Upper lobe of right lung (tissue), 1 donor: ENCODE data around the gene PPIL1. TPM values are rescaled to one million over a fixed set of nuclear protein-coding genes. Genes with fewer than 3 reads are reported as not detected.
A peak's percentile ranks its signal among the peaks of the same experiment; 100 is the strongest.

Source experiments
- ATAC-seq: fragments of 200-7000 bp; cut with Tn5 transposase; one replicate; pipeline ENCODE4 v1.9.1; 2020; ENCODE audit warnings: mild to moderate bottlenecking, moderate library complexity
- DNase-seq: peaks from one replicate; pipeline ENCODE4 v3.0.0-alpha.2; 2020
- H3K27ac ChIP-seq: fragments of 200-600 bp; one replicate; pipeline ENCODE4 v1.8.0; 2022
- H3K27me3 ChIP-seq: fragments of 200-600 bp; one replicate; pipeline ENCODE4 v1.8.0; 2022; ENCODE audit warnings: mild to moderate bottlenecking
- H3K36me3 ChIP-seq: fragments of 200-600 bp; one replicate; pipeline ENCODE4 v1.8.0; 2022
- H3K4me1 ChIP-seq: fragments of 200-600 bp; one replicate; pipeline ENCODE4 v1.8.0; 2022
- H3K4me3 ChIP-seq: fragments of 200-600 bp; one replicate; pipeline ENCODE4 v1.8.0; 2022; ENCODE audit warnings: mild to moderate bottlenecking
- H3K9me3 ChIP-seq: fragments of 200-600 bp; one replicate; pipeline ENCODE4 v1.8.0; 2022
- intact Hi-C: fragments of 100-400 bp; cut with DNase I; formaldehyde crosslinking; loops from one replicate; pipeline ENCODE4 v1.11.0; 2022
- total RNA-seq: library from RNA; stranded (reverse); fragmentation: NEBNext Ultra II Directional; extraction: Animal tissue kit (Norgen Biotek cat#: 25700); gene quantifications from one replicate; pipeline ENCODE4 v1.2.1, GENCODE V29; 2021
- TF ChIP-seq, protein P1 (sequence below): fragments of 200-600 bp; IDR thresholded peaks from one replicate; pipeline ENCODE4 v1.8.0; 2022; ENCODE audit warnings: antibody characterized with exemption
- donor health status: DM: no; HTN: yes; CAD: no; lungs with severe emphysema.

PPIL1 gene
- total RNA-seq, 1 donor from 2014 or later: 15.7 TPM

DNA sequence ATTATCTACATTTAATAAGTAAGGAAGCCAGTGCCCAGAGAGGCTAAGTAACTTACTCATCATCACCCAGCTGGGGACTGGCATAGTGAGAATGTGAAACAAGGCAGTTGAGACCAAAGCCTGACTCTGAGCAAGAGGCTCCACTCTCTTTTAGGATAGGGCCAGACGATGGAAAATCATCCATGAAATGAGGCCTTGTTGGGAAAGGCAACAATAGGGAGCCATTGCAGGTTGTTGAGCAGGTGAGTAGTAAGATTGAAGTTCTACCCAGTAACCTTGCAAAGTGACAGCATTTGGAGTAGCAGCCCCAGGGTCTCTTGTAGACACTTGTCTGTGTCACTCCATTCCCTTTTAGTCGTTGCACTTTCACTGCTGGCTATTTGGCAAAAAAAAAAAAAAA lies 32.8 kb downstream of the PPIL1 start:
- ATAC-seq (no peak), DNase-seq (no peak)
- H3K4me3 ChIP-seq: no peak overlapping the region
- intact Hi-C loops: no loop called here
- H3K36me3 ChIP-seq: no peaks in the 10 kb centered on the region
- peaks cover 25% of the 10 kb centered on the region for H3K4me1 ChIP-seq
- H3K9me3 ChIP-seq: no peaks in the 10 kb centered on the region
- TF ChIP-seq, protein P1, sequence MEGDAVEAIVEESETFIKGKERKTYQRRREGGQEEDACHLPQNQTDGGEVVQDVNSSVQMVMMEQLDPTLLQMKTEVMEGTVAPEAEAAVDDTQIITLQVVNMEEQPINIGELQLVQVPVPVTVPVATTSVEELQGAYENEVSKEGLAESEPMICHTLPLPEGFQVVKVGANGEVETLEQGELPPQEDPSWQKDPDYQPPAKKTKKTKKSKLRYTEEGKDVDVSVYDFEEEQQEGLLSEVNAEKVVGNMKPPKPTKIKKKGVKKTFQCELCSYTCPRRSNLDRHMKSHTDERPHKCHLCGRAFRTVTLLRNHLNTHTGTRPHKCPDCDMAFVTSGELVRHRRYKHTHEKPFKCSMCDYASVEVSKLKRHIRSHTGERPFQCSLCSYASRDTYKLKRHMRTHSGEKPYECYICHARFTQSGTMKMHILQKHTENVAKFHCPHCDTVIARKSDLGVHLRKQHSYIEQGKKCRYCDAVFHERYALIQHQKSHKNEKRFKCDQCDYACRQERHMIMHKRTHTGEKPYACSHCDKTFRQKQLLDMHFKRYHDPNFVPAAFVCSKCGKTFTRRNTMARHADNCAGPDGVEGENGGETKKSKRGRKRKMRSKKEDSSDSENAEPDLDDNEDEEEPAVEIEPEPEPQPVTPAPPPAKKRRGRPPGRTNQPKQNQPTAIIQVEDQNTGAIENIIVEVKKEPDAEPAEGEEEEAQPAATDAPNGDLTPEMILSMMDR: no peak
- peaks cover 7% of the 10 kb centered on the region for H3K27me3 ChIP-seq
- H3K27ac ChIP-seq: no peak overlapping the region

DNA sequence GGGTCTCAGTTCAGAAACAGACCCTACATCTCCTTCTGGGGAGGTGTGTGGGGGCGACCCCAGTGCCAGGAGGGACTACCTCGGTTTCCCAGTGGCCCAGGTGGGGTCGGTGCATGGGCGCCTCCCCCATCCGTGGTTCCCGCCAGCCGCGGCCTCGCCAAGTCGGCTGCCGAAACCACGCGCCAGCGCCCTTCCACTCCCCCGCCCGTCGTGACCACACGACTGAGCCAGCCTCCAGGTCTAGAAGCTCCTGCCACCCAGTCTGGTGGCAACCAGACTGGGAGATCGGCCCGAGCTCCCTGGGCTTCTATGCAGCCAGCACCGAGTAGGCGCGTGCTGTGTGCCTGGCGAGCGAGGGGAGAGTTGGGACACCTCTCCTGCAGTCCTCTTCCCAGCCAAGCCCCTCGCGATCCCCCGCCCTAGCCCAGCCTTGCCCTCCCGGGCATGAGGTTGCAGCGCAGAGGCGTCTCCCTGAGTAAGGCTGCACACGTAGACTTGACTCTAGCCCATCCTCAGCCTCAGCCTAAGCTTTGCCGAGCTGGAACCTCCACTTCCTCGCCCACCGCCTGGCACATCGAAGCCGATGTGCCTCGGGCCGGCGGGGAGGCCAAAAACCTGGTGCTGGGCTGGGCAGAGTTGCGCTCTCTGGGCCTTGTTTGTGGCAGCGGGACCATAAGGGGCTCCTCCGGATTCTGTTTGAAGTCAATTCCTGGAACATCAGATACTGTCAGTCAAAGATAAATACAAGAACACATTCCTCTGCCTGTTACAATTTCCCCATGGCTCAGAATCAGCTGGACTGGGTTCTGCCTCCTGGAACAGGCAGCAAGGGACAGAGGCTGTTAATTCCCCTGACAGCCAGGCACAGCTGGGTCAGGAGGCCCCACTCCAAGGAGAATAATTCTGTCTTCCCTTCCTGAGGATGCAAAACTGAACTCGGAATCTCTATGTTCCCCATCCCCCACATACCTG lies 33.9 kb downstream of the PPIL1 start:
- Histone ChIP-seq H3K4me1 (peaks cover 25% of the 10 kb centered on the region), H3K9me3 (no peaks in the 10 kb centered on the region), H3K36me3 (no peaks in the 10 kb centered on the region), H3K27ac (no peak overlapping the region), H3K4me3 (peak overlapping the region; percentile 46), H3K27me3 (peaks cover 7% of the 10 kb centered on the region)
- TF ChIP-seq, protein P1: no peak
- no peak for DNase-seq
- intact Hi-C loops: no loop called here
- peak; percentile 33 for ATAC-seq

DNA sequence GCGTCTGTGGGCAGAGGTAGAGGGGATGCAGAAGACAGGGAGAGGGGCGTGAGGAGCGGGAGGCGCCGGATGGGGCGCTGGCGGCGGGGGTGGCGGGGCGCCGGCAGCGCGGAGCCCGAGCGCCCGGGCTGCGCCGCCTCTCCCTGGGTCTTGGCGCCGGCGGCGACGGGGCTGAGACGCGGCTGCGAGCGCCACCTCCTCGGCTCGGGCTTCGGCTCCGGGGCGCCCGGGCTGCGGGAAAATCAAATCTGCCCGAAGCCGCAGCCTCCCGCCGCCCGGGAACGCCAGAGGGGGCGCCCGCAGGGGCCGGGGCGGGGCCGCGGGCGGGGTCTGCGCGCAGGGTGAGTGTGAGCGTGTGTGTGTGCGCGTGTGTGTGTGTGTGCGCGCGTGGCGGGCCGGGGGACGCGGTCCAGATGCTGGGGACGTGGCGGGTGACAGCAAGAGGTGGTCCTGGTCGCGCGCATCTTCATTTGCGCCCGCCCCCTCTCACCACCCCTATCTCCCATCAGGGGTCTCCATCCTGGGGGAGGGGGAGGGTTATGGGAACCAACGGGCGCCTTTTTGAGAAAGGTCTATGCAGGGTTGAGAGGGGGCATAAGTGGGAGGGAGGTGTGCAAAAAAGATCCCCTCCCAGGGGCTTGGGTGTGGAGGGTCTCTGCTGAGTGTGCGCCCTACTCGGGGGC lies 34.7 kb downstream of the PPIL1 start:
- H3K9me3 ChIP-seq: no peaks in the 10 kb centered on the region
- H3K4me1 ChIP-seq: peaks cover 25% of the 10 kb centered on the region
- intact Hi-C loops: no loop called here
- H3K36me3 ChIP-seq: no peaks in the 10 kb centered on the region
- H3K27me3 ChIP-seq: peaks cover 7% of the 10 kb centered on the region
- peak overlapping the region; percentile 46 for H3K4me3 ChIP-seq
- H3K27ac ChIP-seq: no peak overlapping the region
- TF ChIP-seq, protein P1: peak; percentile 26
- DNase-seq (no peak), ATAC-seq (peak; percentile 60)

DNA sequence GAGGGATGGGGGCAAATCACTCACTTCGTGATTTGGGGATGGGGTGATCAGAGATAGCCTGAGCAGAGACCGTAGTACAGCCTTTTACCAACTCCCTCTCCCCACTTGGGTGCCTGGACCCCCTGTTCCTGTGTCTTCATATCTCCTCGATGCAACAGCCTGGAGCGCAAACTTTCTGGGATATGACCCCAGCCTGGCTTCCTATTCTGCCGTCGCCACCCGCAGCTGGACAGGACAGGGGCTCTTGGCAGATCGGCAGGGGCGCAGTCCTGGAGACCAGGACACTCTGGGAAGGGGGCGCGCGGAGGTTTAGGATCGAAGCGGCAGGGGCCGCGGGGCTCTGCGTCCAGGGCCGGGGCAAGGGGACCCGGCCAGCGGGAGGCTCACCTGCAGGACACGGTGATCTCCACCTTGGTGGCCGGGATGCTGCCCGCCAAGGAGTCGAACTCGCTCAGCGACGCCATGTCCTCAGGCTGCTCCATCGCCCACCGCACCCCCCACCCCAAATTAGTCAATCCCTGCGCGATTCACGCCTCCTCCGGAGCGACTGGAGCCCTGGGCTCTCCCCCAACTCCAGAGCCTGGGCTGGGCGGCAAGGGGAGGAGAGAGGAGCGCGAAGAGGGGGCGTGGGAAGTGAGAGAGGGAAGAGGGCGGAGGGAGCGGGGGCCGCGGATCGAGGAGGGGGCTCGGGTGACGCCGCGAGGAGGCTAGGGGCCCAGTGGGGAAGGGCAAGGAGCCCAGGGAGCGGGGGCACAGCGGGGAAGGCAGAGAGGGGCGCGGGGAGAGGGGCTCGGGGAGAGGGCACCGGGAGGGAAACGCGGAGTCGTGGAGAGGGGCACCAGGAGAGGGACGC lies 35.5 kb downstream of the PPIL1 start, which contains the start of gene CPNE5:
TSS of gene CPNE5 (minus strand) at position 549 of the 853 bp plus-strand sequence. CDS start at position 482, 67 bp downstream.
- H3K9me3 ChIP-seq: no peaks in the 10 kb centered on the region
- no peak within 1 kb of the TSS for H3K27ac ChIP-seq
- intact Hi-C loops: no loop called here
- peaks cover 7% of the 10 kb centered on the region for H3K27me3 ChIP-seq
- no peak for DNase-seq
- peaks cover 25% of the 10 kb centered on the region for H3K4me1 ChIP-seq
- H3K36me3 ChIP-seq: no peaks in the 10 kb centered on the region
- peak within 1 kb of the TSS; percentile 46 for H3K4me3 ChIP-seq
- TF ChIP-seq, protein P1: no peak
- peak; percentile 5 for ATAC-seq

DNA sequence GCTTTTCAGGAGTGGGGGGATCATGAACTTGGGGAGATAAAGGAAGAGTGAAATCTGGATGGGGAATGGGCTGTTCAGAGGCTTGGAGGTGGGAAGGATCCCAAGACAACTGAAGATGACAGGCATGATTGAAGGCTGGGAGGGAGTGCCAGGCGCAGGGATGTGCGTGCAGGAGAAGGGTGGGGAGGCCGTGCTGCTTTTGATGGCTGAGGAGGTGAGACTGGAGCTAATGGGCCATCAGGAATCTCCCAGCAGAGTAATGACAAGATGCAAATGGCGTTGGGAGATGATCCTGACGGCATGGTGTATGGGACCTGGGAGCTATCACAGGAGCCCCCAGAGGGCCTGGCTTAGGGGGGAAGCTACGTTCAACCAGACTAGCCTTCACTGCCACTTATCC lies 36.9 kb downstream of the PPIL1 start:
- intact Hi-C loops: no loop called here
- peaks cover 25% of the 10 kb centered on the region for H3K4me1 ChIP-seq
- H3K4me3 ChIP-seq: no peak overlapping the region
- TF ChIP-seq, protein P1: no peak
- peaks cover 7% of the 10 kb centered on the region for H3K27me3 ChIP-seq
- H3K36me3 ChIP-seq: no peaks in the 10 kb centered on the region
- H3K27ac ChIP-seq: no peak overlapping the region
- ATAC-seq: no peak
- no peak for DNase-seq
- H3K9me3 ChIP-seq: no peaks in the 10 kb centered on the region
